ENCODE results near the gene TMIGD3.
A peak's percentile ranks its signal among the peaks of the same experiment; 100 is the strongest.

Gene TMIGD3

GRCh38 chr1:111507411-111508201 is 4.2 kb upstream of the TMIGD3 start:
- DNase-seq, result peak; percentile 67

GRCh38 chr1:111506561-111506960 is 3.1 kb upstream of the TMIGD3 start:
- DNase-seq, result no peak

GRCh38 chr1:111505641-111506119 is 2.2 kb upstream of the TMIGD3 start:
- DNase-seq, result no peak

- DNase-seq, result no peak
These were observed 664 bp upstream of the TMIGD3 start for GRCh38 chr1:111504097-111504496.

GRCh38 chr1:111501645-111502044 is 1.8 kb downstream of the TMIGD3 start:
- DNase-seq, result no peak

GRCh38 chr1:111499026-111499785 is 4.2 kb downstream of the TMIGD3 start:
- no peak for DNase-seq

GRCh38 chr1:111497592-111497991 is 5.8 kb downstream of the TMIGD3 start:
- DNase-seq, result no peak

GRCh38 chr1:111496398-111496797 is 7.0 kb downstream of the TMIGD3 start:
- DNase-seq, result no peak

GRCh38 chr1:111491070-111491469 is 12.4 kb downstream of the TMIGD3 start:
- DNase-seq, result no peak

GRCh38 chr1:111490220-111490619 is 13.2 kb downstream of the TMIGD3 start:
- no peak for DNase-seq

- DNase-seq, result no peak
These were observed 13.8 kb downstream of the TMIGD3 start for GRCh38 chr1:111489604-111490003.

- DNase-seq, result no peak
These were observed 14.8 kb downstream of the TMIGD3 start for GRCh38 chr1:111488669-111489068.

- DNase-seq, result no peak
These were observed 16.3 kb downstream of the TMIGD3 start for GRCh38 chr1:111487133-111487532.

- no peak for DNase-seq
These were observed 17.0 kb downstream of the TMIGD3 start for GRCh38 chr1:111486431-111486830.

- no peak for DNase-seq
These were observed 18.9 kb downstream of the TMIGD3 start for GRCh38 chr1:111484391-111485026.

GRCh38 chr1:111483876-111484275 is 19.6 kb downstream of the TMIGD3 start:
- no peak for DNase-seq

- peak; percentile 50 for DNase-seq
These were observed 20.3 kb downstream of the TMIGD3 start for GRCh38 chr1:111483166-111483565.

GRCh38 chr1:111481387-111482221 is 21.8 kb downstream of the TMIGD3 start:
- peak; percentile 63 for DNase-seq

GRCh38 chr1:111480674-111481073 is 22.8 kb downstream of the TMIGD3 start:
- no peak for DNase-seq

- DNase-seq, result no peak
These were observed 26.6 kb downstream of the TMIGD3 start for GRCh38 chr1:111476761-111477309.

GRCh38 chr1:111476214-111476613 is 27.2 kb downstream of the TMIGD3 start:
- no peak for DNase-seq

- no peak for DNase-seq
These were observed 27.7 kb downstream of the TMIGD3 start for GRCh38 chr1:111475701-111476100.

All from fibroblast of upper back skin (primary cell).